ENCODE results near the gene POPDC2. TPM values are rescaled to one million over a fixed set of nuclear protein-coding genes. Genes with fewer than 3 reads are reported as not detected.
A peak's percentile ranks its signal among the peaks of the same experiment; 100 is the strongest.

The POPDC2 gene
- total and polyA plus RNA-seq, 2 of the 4 experiments (the other 2 are of a cell fraction) = under 0.01 to 0.29 TPM

DNA sequence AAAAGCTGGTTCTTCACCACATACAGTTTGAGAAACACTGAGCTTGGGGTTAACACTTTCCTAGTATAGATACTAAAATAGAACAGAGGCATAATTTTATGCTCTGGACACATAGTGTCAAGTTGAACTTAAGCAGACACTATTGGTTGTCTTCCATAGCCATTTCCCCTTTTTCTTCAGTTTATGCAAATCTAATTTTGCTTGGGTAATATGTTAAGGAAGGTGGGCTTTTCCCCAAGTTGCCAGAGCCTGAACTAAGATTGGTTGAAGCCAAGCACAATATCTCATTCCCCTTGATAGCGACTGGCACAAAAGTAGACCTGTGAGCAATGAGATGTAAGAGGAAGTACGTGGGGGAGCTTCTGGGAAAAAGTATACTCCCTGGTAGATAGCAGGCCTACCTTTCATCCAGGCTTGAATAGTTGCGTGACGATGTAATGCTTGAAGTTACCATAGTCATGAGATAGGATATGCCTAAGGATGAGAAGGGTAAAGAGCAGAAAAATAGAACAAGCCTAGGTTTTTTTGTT lies 4.5 kb upstream of the POPDC2 start:
- no peak overlapping the region for H2BK5ac ChIP-seq (ENCODE audit: low read depth, low read length, poor library complexity, severe bottlenecking)
- H2BK15ac ChIP-seq (ENCODE audit: low read depth, low read length) = no peak overlapping the region
- H2AFZ ChIP-seq (replicated peaks; ENCODE audit: low read length, poor library complexity) = no peak overlapping the region
- no peak overlapping the region for H2BK120ac ChIP-seq (ENCODE audit: low read depth, low read length)
- no peak overlapping the region for H3K56ac ChIP-seq (ENCODE audit: extremely low read depth, insufficient read depth, low read length)
- dilution Hi-C loops (cut with HindIII; ENCODE audit: low sequenced_read_pairs, unreplicated experiment) (no loop called here), intact Hi-C loops (cut with micrococcal nuclease) (no loop called here), in situ Hi-C loops (cut with MboI; ENCODE audit: low sequenced_read_pairs) (no loop called here)
- no peaks in the 10 kb centered on the region for H3K36me3 ChIP-seq (ENCODE audit: control insufficient read depth, insufficient read depth, low read length)
- ChIA-PET CTCF (interaction anchor here (0.5 kb wide), 1 partner anchor 490 kb away, joined by 4 read pairs; no protein-coding TSS in a partner anchor), POLR2A (ENCODE audit: unreplicated experiment) (no interaction called here)
- H2AK5ac ChIP-seq (ENCODE audit: low read depth, low read length) = no peak overlapping the region
- no peak overlapping the region for H2BK20ac ChIP-seq (ENCODE audit: low read depth, low read length)
- no peaks in the 10 kb centered on the region for H3K9me1 ChIP-seq (ENCODE audit: insufficient read depth, low read length)
- no peak overlapping the region for H3K4me3 ChIP-seq (ENCODE audit: insufficient read depth, low read depth, low read length)
- H2AK9ac ChIP-seq (replicated peaks; ENCODE audit: low read depth, low read length, poor library complexity) = no peak overlapping the region
- no peak overlapping the region for H3K9ac ChIP-seq (ENCODE audit: low read depth, low read length)
- H4K5ac ChIP-seq (ENCODE audit: low read depth, low read length) = no peak overlapping the region
- H3K14ac ChIP-seq (replicated peaks; ENCODE audit: low read depth, low read length) = no peak overlapping the region
- H4K91ac ChIP-seq (ENCODE audit: insufficient read depth, low read depth, low read length) = no peak overlapping the region
- TF ChIP-seq, protein P1, sequence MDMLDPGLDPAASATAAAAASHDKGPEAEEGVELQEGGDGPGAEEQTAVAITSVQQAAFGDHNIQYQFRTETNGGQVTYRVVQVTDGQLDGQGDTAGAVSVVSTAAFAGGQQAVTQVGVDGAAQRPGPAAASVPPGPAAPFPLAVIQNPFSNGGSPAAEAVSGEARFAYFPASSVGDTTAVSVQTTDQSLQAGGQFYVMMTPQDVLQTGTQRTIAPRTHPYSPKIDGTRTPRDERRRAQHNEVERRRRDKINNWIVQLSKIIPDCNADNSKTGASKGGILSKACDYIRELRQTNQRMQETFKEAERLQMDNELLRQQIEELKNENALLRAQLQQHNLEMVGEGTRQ (IDR thresholded peaks at IDR 0.05; ENCODE audit: low read depth, low read length) = no peak
- BruUV-seq (replicated peaks) = no TSS peak
- H4K20me1 ChIP-seq (ENCODE audit: insufficient read depth, low read length) = no peaks in the 10 kb centered on the region
- no peak overlapping the region for H4K8ac ChIP-seq (ENCODE audit: low read depth in 2 of 2, low read length in 2 of 2)
- no peak overlapping the region for H3K4me2 ChIP-seq (ENCODE audit: low read depth, low read length)
- no peak overlapping the region for H3K4ac ChIP-seq (ENCODE audit: low read depth, low read length)
- no peaks in the 10 kb centered on the region for H3K27me3 ChIP-seq (ENCODE audit: control insufficient read depth, insufficient read depth, low read length)
- no peak overlapping the region for H3K18ac ChIP-seq (ENCODE audit: low read depth, low read length)
- ATAC-seq (ENCODE audit: low read depth) (no peak), DNase-seq (peak; percentile 43)
- H3K4me1 ChIP-seq (ENCODE audit: control insufficient read depth, insufficient read depth, low read length) = peaks cover 2% of the 10 kb centered on the region; the same call in 1 of the 2 replicates
- no CpG with 5 or more reads among the region's 4 CpGs for WGBS, 2 experiments (ENCODE audit: extremely low coverage in 2 of 2, insufficient read length in 1 of 2)
- no peak overlapping the region for H3K23ac ChIP-seq (ENCODE audit: low read depth, low read length)
- H3K27ac ChIP-seq (ENCODE audit: insufficient read depth, low read length) = no peak overlapping the region
- no peaks in the 10 kb centered on the region for H3K79me1 ChIP-seq (ENCODE audit: low read depth in 1 of 2, low read length in 2 of 2)
- no peaks in the 10 kb centered on the region for H3K9me3 ChIP-seq (ENCODE audit: control insufficient read depth, insufficient read depth, low read length)
